ENCODE data around the gene NACA.

Gene NACA

GRCh38 chr12:56682323-56682722 is 42.8 kb downstream of the NACA start:
- Histone ChIP-seq H3K9me2 (replicated peaks; ENCODE audit: insufficient read depth, low read length) (no peaks in the 10 kb centered on the region), H3K27ac (ENCODE audit: low read length) (no peak overlapping the region), H3K9ac (ENCODE audit: low read length) (no peak overlapping the region), H3K27me3 (replicated peaks; ENCODE audit: insufficient read depth, low read length) (no peaks in the 10 kb centered on the region), H3K4me2 (ENCODE audit: low read depth, low read length) (0 out of 2 replicates have a peak overlapping the region, but pooled peaks have one; percentile 7), H3K79me2 (ENCODE audit: low read length) (peaks cover 93% of the 10 kb centered on the region), H3F3A (ENCODE audit: insufficient read depth, low read length) (peaks cover 75% of the 10 kb centered on the region), H3K4me3 (ENCODE audit: low read length) (no peak overlapping the region), H2AFZ (ENCODE audit: low read length) (no peak overlapping the region), H3K4me1 (ENCODE audit: low read length) (peaks cover 14% of the 10 kb centered on the region), H4K20me1 (ENCODE audit: insufficient read depth, low read length) (peaks cover 42% of the 10 kb centered on the region), H3K36me3 (replicated peaks; ENCODE audit: insufficient read depth, low read length) (peaks cover 8% of the 10 kb centered on the region; the same call in 1 of the 2 replicates), H3K9me3 (replicated peaks; ENCODE audit: insufficient read depth, low read length) (no peaks in the 10 kb centered on the region)
- no peak for TF ChIP-seq EZH2 (optimal IDR thresholded peaks at IDR 0.05; ENCODE audit: low read depth, low read length)
- TF ChIP-seq CTCF (IDR thresholded peaks at IDR 0.05; ENCODE audit: low read length), result no peak
- no peak for TF ChIP-seq EZH2phosphoT487 (IDR thresholded peaks at IDR 0.05; ENCODE audit: low read length)
- DNase-seq, result no peak

DNA sequence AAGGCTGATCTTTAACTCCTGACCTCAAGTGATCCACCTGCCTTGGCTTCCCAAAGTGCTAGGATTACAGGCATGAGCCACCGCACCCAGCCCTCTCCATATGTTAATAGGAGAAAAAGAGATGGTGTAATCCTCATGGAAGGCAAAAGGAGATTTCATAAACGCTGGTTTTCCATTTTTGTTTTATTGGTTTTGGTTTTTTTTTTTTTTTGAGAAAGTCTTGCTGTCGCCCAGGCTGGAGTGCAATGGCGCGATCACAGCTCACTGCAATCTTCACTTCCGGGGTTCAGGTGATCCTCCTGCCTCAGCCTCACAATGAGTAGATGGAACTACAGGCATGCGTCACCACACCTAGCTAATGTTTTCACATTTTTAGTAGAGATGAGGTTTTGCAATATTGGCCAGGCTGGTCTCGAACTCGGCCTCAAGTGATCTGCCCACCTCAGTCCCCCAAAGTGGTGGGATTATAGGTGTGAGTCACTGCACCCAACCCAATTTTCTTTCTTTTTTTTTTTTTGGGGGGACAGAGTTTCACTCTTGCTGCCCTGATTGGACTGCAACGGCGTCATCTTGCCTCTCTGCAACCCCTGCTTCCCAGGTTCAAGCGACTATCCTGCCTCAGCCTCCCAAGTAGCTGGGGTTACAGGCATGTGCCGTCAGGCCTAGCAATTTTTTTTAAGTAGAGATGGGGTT is 45.1 kb downstream of the NACA start:
- TF ChIP-seq EZH2 (optimal IDR thresholded peaks at IDR 0.05; ENCODE audit: low read depth, low read length) (no peak), CTCF (IDR thresholded peaks at IDR 0.05; ENCODE audit: low read length) (no peak), EZH2phosphoT487 (IDR thresholded peaks at IDR 0.05; ENCODE audit: low read length) (no peak)
- H3K4me2 ChIP-seq (ENCODE audit: low read depth, low read length), result no peak overlapping the region
- peaks cover 5% of the 10 kb centered on the region; the same call in 1 of the 2 replicates for H3K36me3 ChIP-seq (replicated peaks; ENCODE audit: insufficient read depth, low read length)
- H3K9ac ChIP-seq (ENCODE audit: low read length), result no peak overlapping the region
- peaks cover 64% of the 10 kb centered on the region for H4K20me1 ChIP-seq (ENCODE audit: insufficient read depth, low read length)
- peaks cover 67% of the 10 kb centered on the region for H3F3A ChIP-seq (ENCODE audit: insufficient read depth, low read length)
- no peak overlapping the region for H3K4me3 ChIP-seq (ENCODE audit: low read length)
- H3K27ac ChIP-seq (ENCODE audit: low read length), result no peak overlapping the region
- peaks cover 93% of the 10 kb centered on the region for H3K79me2 ChIP-seq (ENCODE audit: low read length)
- peaks cover 14% of the 10 kb centered on the region for H3K4me1 ChIP-seq (ENCODE audit: low read length)
- H3K27me3 ChIP-seq (replicated peaks; ENCODE audit: insufficient read depth, low read length), result no peaks in the 10 kb centered on the region
- no peaks in the 10 kb centered on the region for H3K9me2 ChIP-seq (replicated peaks; ENCODE audit: insufficient read depth, low read length)
- H2AFZ ChIP-seq (ENCODE audit: low read length), result no peak overlapping the region
- no peaks in the 10 kb centered on the region for H3K9me3 ChIP-seq (replicated peaks; ENCODE audit: insufficient read depth, low read length)
- DNase-seq, result no peak

GRCh38 chr12:56678852-56679251 is 46.2 kb downstream of the NACA start:
- Histone ChIP-seq H3K4me3 (ENCODE audit: low read length) (no peak overlapping the region), H3K9me2 (replicated peaks; ENCODE audit: insufficient read depth, low read length) (no peaks in the 10 kb centered on the region), H3K36me3 (replicated peaks; ENCODE audit: insufficient read depth, low read length) (peaks cover 5% of the 10 kb centered on the region; the same call in 1 of the 2 replicates), H3K27ac (ENCODE audit: low read length) (peak overlapping the region; percentile 3; the same call in 1 of the 2 replicates), H3K9ac (ENCODE audit: low read length) (no peak overlapping the region), H3F3A (ENCODE audit: insufficient read depth, low read length) (peaks cover 59% of the 10 kb centered on the region), H2AFZ (ENCODE audit: low read length) (no peak overlapping the region), H4K20me1 (ENCODE audit: insufficient read depth, low read length) (peaks cover 69% of the 10 kb centered on the region), H3K4me1 (ENCODE audit: low read length) (peaks cover 14% of the 10 kb centered on the region), H3K4me2 (ENCODE audit: low read depth, low read length) (peak overlapping the region; percentile 21; the same call in 1 of the 2 replicates), H3K27me3 (replicated peaks; ENCODE audit: insufficient read depth, low read length) (no peaks in the 10 kb centered on the region), H3K9me3 (replicated peaks; ENCODE audit: insufficient read depth, low read length) (no peaks in the 10 kb centered on the region), H3K79me2 (ENCODE audit: low read length) (peaks cover 96% of the 10 kb centered on the region)
- no peak for DNase-seq
- TF ChIP-seq CTCF (IDR thresholded peaks at IDR 0.05; ENCODE audit: low read length) (no peak), EZH2phosphoT487 (IDR thresholded peaks at IDR 0.05; ENCODE audit: low read length) (no peak), EZH2 (optimal IDR thresholded peaks at IDR 0.05; ENCODE audit: low read depth, low read length) (no peak)

All from MM.1S (cell line).